SK-N-MC (cell line): ENCODE results near the gene PIK3CG.

ENCODE experiments used
- EZH2 ChIP-seq: fragments of 200-600 bp; sonication (generic); IDR thresholded peaks from one replicate; pipeline ENCODE4 v1.6.1; 2017; ENCODE audit warnings: antibody characterized with exemption
- FOXP2 ChIP-seq: optimal IDR thresholded peaks from 2 replicates; pipeline ENCODE3; 2011; ENCODE audit warnings: mild to moderate bottlenecking, moderate library complexity; ENCODE audit not compliant: insufficient read depth; ENCODE audit errors: extremely low read length, control extremely low read depth
- POLR2AphosphoS5 ChIP-seq: IDR thresholded peaks from 2 replicates; pipeline ENCODE4 v1.6.1; 2012; ENCODE audit warnings: mild to moderate bottlenecking, low read depth, low read length, borderline replicate concordance

GRCh38 chr7:106916679-106917078 lies 51.6 kb downstream of the PIK3CG start:
- TF ChIP-seq POLR2AphosphoS5 = no peak
- TF ChIP-seq EZH2 = no peak
- TF ChIP-seq FOXP2 = no peak
